Prostate gland (tissue), 2 donors: ENCODE measurements around the gene RAPGEF2. TPM values are rescaled to one million over a fixed set of nuclear protein-coding genes. Genes with fewer than 3 reads are reported as not detected.
"Not testable (repeated sequence)": the region's sequence is repeated elsewhere in the genome, so short reads cannot be mapped to it uniquely, and the experiment has no call there.

ENCODE experiments used
- DNase-seq: peaks from one replicate; pipeline ENCODE4 v3.0.0-alpha.2; 2019; ENCODE audit warnings: low spot score
- H3K27ac ChIP-seq, 2 donors: fragments of 200-600 bp; sonication (generic); 2 replicates each; pipeline ENCODE4 v1.5.1; 2017 to 2019
- H3K27me3 ChIP-seq: fragments of 200-600 bp; sonication (generic); replicated peaks from 2 replicates; pipeline ENCODE4 v1.5.1; 2019; ENCODE audit not compliant: insufficient read depth
- H3K36me3 ChIP-seq, 2 donors: fragments of 200-600 bp; sonication (generic); 1 replicate in 1 of 2; 2 replicates in 1 of 2; pipeline versions ENCODE4 v1.5.1 to v1.8.1; 2017 to 2019
- H3K4me1 ChIP-seq: fragments of 200-600 bp; sonication (generic); replicated peaks from 2 replicates; pipeline ENCODE4 v1.5.1; 2019
- H3K4me3 ChIP-seq, 2 donors: fragments of 200-600 bp; sonication (generic); 2 replicates each; pipeline ENCODE4 v1.5.1; 2017 to 2019
- H3K9me3 ChIP-seq: fragments of 200-600 bp; sonication (generic); 2 replicates; pipeline ENCODE4 v1.5.1; 2017
- CTCF ChIP-seq, 4 experiments: fragments of 200-600 bp in 2 of 4; fragments of 450-650 bp in 2 of 4; sonication (generic) in 2 of 4; IDR thresholded peaks; 1 replicate in 3 of 4; 2 replicates in 1 of 4; pipeline ENCODE4 v1.5.1; 2016 to 2019; ENCODE audit warnings: antibody characterized with exemption in 4 of 4, mild to moderate bottlenecking in 2 of 4, moderate library complexity in 2 of 4
- POLR2A ChIP-seq: fragments of 450-650 bp; IDR thresholded peaks from one replicate; pipeline ENCODE4 v1.6.1; 2016; ENCODE audit warnings: antibody characterized with exemption, mild to moderate bottlenecking
- POLR2AphosphoS5 ChIP-seq: sonication (generic); formaldehyde crosslinking; IDR thresholded peaks from one replicate; pipeline ENCODE4 v1.6.1; 2017; ENCODE audit warnings: antibody characterized with exemption
- WGBS: methylation state at CpG from one replicate; pipeline ENCODE4 v1.1.5; 2018; 5-methylcytosine and 5-hydroxymethylcytosine counted together
- intact Hi-C: fragments of 100-400 bp; cut with DNase I; formaldehyde crosslinking; loops from one replicate; pipeline ENCODE4 v1.14.2; 2022
- total RNA-seq, 2 donors: library from RNA; depleted of rRNA; stranded (reverse); fragments of >200 nt; gene quantifications; one replicate each; pipeline ENCODE4 v1.1.0, GENCODE V29; 2016

The RAPGEF2 gene
- total RNA-seq, 2 donors from 2014 or later: 29.2 to 29.5 TPM

- H3K27ac ChIP-seq: no peak overlapping the region
- no peaks in the 10 kb centered on the region for H3K36me3 ChIP-seq
- H3K9me3 ChIP-seq: no peaks in the 10 kb centered on the region
- H3K27me3 ChIP-seq: no peaks in the 10 kb centered on the region
- no peaks in the 10 kb centered on the region for H3K4me1 ChIP-seq
- intact Hi-C loops: no loop called here
- TF ChIP-seq POLR2A: no peak
- no peak for TF ChIP-seq POLR2AphosphoS5
- no peak for TF ChIP-seq CTCF (IDR thresholded peaks at IDR 0.05)
- 95% methylated on average over 3 of the region's 3 CpGs for WGBS
- no peak overlapping the region for H3K4me3 ChIP-seq
- no peak for DNase-seq
Observed at GRCh38 chr4:159065513-159066240, 37.2 kb upstream of the RAPGEF2 start.

DNA sequence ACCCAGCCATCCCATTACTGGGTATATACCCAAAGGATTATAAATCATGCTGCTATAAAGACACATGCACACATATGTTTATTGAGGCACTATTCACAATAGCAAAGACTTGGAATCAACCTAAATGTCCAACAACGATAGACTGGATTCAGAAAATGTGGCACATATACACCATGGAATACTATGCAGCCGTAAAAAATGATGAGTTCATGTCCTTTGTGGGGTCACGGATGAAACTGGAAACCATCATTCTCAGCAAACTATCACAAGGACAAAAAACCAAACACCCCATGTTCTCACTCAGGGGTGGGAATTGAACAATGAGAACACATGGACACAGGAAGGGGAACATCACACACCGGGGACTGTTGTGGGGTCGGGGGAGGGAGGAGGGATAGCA is 34.7 kb upstream of the RAPGEF2 start:
- DNase-seq, intact Hi-C loops, H3K4me3 ChIP-seq, H3K4me1 ChIP-seq, H3K9me3 ChIP-seq, H3K27ac ChIP-seq, H3K27me3 ChIP-seq, H3K36me3 ChIP-seq: not testable (repeated sequence)
- 95% methylated on average over 5 of the region's 5 CpGs for WGBS

DNA sequence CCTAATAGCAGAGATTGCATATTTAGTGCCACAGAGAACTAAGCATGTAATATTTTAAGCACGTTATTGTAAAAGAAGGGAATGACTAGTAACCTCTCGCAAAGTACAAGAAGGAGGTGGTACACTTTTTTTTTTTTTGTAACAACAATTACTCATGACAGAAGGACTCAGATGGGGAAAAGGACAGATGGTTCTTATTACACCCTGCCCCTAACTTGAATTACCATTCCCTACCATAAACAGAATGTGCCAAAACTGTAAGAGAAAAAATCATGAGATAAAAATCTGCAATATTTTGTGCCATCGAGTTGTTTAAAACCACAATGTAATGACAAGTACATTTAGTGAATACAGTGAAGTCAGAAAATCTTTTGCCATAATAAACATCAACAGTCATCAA is 33.0 kb upstream of the RAPGEF2 start:
- TF ChIP-seq POLR2A (no peak), CTCF (IDR thresholded peaks at IDR 0.05) (no peak)
- no peaks in the 10 kb centered on the region for H3K27me3 ChIP-seq
- H3K9me3 ChIP-seq: no peaks in the 10 kb centered on the region
- H3K27ac ChIP-seq: no peak overlapping the region
- DNase-seq: no peak
- intact Hi-C loops: no loop called here
- no peaks in the 10 kb centered on the region for H3K4me1 ChIP-seq
- no peaks in the 10 kb centered on the region for H3K36me3 ChIP-seq
- H3K4me3 ChIP-seq: no peak overlapping the region
- WGBS: 21% methylated on average over 3 of the region's 3 CpGs

DNA sequence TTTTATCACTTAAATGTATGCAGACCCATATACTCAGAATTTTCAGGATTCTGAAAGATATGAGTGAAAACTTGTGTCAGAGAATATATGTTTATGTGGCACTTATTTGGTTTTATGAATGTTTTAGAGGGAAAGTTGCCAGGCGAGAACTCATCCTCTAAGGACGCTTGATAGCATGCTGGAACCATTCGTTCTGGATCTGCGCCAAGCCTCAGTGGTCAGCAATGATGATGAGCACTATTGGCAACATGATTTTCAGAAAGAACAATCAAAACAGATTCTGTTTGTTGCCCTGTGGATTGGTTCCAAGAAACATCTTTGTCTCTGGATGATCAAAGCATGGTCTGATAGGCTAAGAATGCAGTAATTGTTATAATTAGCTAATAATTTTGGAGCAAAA is 32.1 kb upstream of the RAPGEF2 start:
- intact Hi-C loops: no loop called here
- DNase-seq: no peak
- Histone ChIP-seq H3K27me3 (no peaks in the 10 kb centered on the region), H3K36me3 (no peaks in the 10 kb centered on the region), H3K9me3 (no peaks in the 10 kb centered on the region), H3K4me3 (no peak overlapping the region), H3K27ac (no peak overlapping the region), H3K4me1 (no peaks in the 10 kb centered on the region)
- WGBS: 74% methylated on average over 4 of the region's 4 CpGs
- TF ChIP-seq CTCF (IDR thresholded peaks at IDR 0.05) (no peak), POLR2A (no peak), POLR2AphosphoS5 (no peak)

DNA sequence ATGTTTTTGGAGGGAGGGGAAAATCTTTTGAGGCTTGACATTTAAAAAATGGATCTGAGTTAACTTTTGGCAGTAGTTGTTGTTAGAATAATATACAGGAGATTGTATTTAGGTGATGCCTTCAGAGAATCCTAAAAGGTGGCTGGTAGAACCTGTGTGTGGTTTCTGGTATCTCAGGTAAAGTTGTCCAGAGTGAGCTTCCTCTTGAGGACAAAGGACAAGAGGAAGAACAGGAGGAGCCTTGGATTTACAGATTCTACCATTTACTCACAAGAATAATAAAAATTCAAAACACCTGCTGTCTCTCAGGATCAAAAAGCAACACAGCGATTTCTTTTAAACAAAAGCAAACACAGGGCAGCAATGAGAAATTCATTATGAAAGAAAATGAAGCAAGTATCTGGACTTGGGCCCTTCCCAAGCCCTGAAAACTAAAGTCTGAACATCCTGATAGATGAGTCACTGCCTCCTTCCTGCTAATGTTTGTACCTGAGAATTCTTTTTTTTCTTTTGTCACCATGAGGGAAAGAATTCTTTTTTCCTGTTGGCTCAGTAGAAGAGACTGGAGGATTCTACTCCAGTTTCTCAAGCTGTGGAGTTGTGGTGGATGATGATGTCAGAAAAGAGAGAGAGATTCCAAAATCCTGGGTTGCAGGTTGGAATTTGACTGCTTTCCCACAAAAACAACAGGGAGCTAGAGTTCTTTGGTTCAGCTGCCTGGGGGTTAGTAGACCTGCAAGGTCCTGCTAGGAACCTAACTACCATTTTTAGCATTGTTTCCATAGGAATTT is 31.5 kb upstream of the RAPGEF2 start:
- Histone ChIP-seq H3K27me3 (no peaks in the 10 kb centered on the region), H3K27ac (no peak overlapping the region), H3K4me3 (no peak overlapping the region), H3K36me3 (no peaks in the 10 kb centered on the region), H3K9me3 (no peaks in the 10 kb centered on the region), H3K4me1 (no peaks in the 10 kb centered on the region)
- TF ChIP-seq POLR2A (no peak), CTCF (IDR thresholded peaks at IDR 0.05) (no peak), POLR2AphosphoS5 (peak; percentile 9)
- intact Hi-C loops: no loop called here
- DNase-seq: no peak
- WGBS: 14% methylated on average over 1 of the region's 1 CpG
